ENCODE measurements around the gene SHLD3.
"Not testable (repeated sequence)": the region's sequence is repeated elsewhere in the genome, so short reads cannot be mapped to it uniquely, and the experiment has no call there.

Gene SHLD3

GRCh38 chr5:65676056-65676455, 51.2 kb downstream of the SHLD3 start:
- not testable (repeated sequence) for DNase-seq
